ENCODE results near the gene ABCC4.

GRCh38 chr13:94988654-94989053 lies 312.6 kb downstream of the ABCC4 start:
- TF ChIP-seq POLR2A (IDR thresholded peaks at IDR 0.05) = no peak
- no peak for TF ChIP-seq CTCF (IDR thresholded peaks at IDR 0.05)

Measured in stomach (tissue), 4 donors.